Gastroesophageal sphincter (tissue), 3 donors: ENCODE data around the gene CCND1.

Experiments
- POLR2A ChIP-seq, 2 donors: fragments of 450-650 bp; IDR thresholded peaks; one replicate each; pipeline ENCODE4 v1.6.1; 2017; ENCODE audit warnings: antibody characterized with exemption in 2 of 2, mild to moderate bottlenecking in 2 of 2, moderate library complexity in 1 of 2
- POLR2AphosphoS5 ChIP-seq: sonication (generic); formaldehyde crosslinking; IDR thresholded peaks from one replicate; pipeline ENCODE4 v1.6.1; 2017; ENCODE audit warnings: antibody characterized with exemption
- TF ChIP-seq, protein P1 (sequence below), 4 experiments: fragments of 200-600 bp in 2 of 4; fragments of 450-650 bp in 2 of 4; sonication (generic) in 1 of 4; IDR thresholded peaks; one replicate each; pipeline ENCODE4 v1.5.1; 2017 to 2019; ENCODE audit warnings: antibody characterized with exemption in 4 of 4, mild to moderate bottlenecking in 2 of 4, moderate library complexity in 2 of 4

DNA sequence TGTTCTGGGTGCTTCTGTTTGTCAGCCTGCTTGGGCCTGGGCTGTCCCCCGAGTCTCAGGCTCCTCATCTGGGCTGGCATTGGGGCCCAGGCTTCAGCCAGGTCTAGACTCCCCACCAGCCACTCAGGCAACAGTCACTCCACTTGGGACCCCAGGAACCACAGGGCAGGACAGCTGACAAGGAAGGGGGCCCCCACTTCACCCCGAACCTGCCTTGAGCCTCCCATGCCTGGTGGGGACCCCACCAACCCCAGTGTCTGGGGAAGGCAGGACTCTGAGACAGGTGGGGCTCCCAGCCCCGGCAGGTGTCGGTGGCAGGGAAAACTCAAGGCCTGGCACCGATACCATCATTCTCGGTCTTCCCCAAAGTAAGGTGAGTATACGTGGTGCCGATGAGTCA is 45.9 kb downstream of the CCND1 start:
- TF ChIP-seq, protein P1, sequence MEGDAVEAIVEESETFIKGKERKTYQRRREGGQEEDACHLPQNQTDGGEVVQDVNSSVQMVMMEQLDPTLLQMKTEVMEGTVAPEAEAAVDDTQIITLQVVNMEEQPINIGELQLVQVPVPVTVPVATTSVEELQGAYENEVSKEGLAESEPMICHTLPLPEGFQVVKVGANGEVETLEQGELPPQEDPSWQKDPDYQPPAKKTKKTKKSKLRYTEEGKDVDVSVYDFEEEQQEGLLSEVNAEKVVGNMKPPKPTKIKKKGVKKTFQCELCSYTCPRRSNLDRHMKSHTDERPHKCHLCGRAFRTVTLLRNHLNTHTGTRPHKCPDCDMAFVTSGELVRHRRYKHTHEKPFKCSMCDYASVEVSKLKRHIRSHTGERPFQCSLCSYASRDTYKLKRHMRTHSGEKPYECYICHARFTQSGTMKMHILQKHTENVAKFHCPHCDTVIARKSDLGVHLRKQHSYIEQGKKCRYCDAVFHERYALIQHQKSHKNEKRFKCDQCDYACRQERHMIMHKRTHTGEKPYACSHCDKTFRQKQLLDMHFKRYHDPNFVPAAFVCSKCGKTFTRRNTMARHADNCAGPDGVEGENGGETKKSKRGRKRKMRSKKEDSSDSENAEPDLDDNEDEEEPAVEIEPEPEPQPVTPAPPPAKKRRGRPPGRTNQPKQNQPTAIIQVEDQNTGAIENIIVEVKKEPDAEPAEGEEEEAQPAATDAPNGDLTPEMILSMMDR (IDR thresholded peaks at IDR 0.05) = no peak
- TF ChIP-seq POLR2A (IDR thresholded peaks at IDR 0.05) (no peak), POLR2AphosphoS5 (no peak)
